ENCODE data around the gene SOCS6. TPM values are rescaled to one million over a fixed set of nuclear protein-coding genes. Genes with fewer than 3 reads are reported as not detected.

The SOCS6 gene
- polyA plus RNA-seq, 3 donors: 4.8 to 6.1 (median 4.8) TPM

DNA sequence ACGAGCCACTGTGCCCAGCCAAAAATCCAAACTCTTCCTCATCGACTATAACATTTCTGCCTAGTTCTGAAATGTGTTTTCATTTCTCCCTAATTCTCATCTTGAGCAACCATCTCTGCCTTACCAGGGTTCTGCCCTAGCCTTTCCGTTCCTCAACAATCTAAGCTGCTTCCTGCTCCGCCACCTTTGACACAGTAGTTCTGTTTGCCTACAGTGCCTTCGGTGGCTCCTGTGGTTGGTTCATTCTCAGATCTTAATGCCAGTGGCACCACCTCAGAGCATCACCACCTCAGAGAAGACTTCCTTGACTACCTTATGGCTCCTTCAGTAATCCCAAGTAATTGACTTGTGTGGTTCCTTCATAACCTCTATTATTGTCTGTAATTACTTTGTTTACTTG is 3.8 kb downstream of the SOCS6 start:
- Histone ChIP-seq H3K4me2 (replicated peaks; ENCODE audit: extremely low read depth, low read length, poor library complexity, severe bottlenecking) (peak overlapping the region; percentile 27), H3K9ac (ENCODE audit: insufficient read depth, low read length, poor library complexity, severe bottlenecking) (no peak overlapping the region), H3K27me3 (ENCODE audit: control insufficient read depth in 2 of 2, insufficient read depth in 2 of 2, low read length in 2 of 2) (no peaks in the 10 kb centered on the region), H3K4me3 (replicated peaks in 1 of 3; ENCODE audit: low read depth in 2 of 3, low read length in 3 of 3) (peak overlapping the region in 1 of 3 experiments; percentile 8), H2AFZ (ENCODE audit: insufficient read depth, low read depth, low read length, poor library complexity, severe bottlenecking) (no peak overlapping the region), H3K4me1 (ENCODE audit: control insufficient read depth in 1 of 2, insufficient read depth in 2 of 2, low read length in 2 of 2) (peaks cover 44 to 50% of the 10 kb centered on the region in 2 donors), H4K20me1 (ENCODE audit: insufficient read depth, low read length) (peaks cover 74% of the 10 kb centered on the region), H3K27ac (ENCODE audit: low read depth in 1 of 2, low read length in 2 of 2) (peak overlapping the region; percentile 21 to 22), H3K36me3 (replicated peaks in 1 of 2; ENCODE audit: control insufficient read depth in 1 of 2, insufficient read depth in 2 of 2, low read length in 2 of 2) (no peaks in the 10 kb centered on the region), H3K9me3 (replicated peaks in 1 of 2; ENCODE audit: control insufficient read depth in 1 of 2, insufficient read depth in 1 of 2, low read length in 2 of 2) (no peaks in the 10 kb centered on the region), H3K79me2 (ENCODE audit: insufficient read depth, low read length) (peaks cover 79% of the 10 kb centered on the region)
- peaks cover 59% of the 10 kb centered on the region for H3K4me1 Mint-ChIP-seq
- no peak for DNase-seq
- 7% methylated on average over 5 of the region's 5 CpGs for WGBS (ENCODE audit: insufficient coverage)
- peak overlapping the region; percentile 54 to 70 for H3K4me3 Mint-ChIP-seq
- intact Hi-C loops (cut with micrococcal nuclease): no loop called here
- H3K36me3 Mint-ChIP-seq: peaks cover 0 to 14% of the 10 kb centered on the region in 2 donors
- H3K27me3 Mint-ChIP-seq (ENCODE audit: low read depth in 3 of 3): peaks cover 0 to 6% (median 2%) of the 10 kb centered on the region in 3 donors
- TF ChIP-seq CTCF (IDR thresholded peaks at IDR 0.05): no peak
- peak overlapping the region; percentile 5 to 88 (median 53) for H3K27ac Mint-ChIP-seq
- H3K9me3 Mint-ChIP-seq: no peaks in the 10 kb centered on the region

DNA sequence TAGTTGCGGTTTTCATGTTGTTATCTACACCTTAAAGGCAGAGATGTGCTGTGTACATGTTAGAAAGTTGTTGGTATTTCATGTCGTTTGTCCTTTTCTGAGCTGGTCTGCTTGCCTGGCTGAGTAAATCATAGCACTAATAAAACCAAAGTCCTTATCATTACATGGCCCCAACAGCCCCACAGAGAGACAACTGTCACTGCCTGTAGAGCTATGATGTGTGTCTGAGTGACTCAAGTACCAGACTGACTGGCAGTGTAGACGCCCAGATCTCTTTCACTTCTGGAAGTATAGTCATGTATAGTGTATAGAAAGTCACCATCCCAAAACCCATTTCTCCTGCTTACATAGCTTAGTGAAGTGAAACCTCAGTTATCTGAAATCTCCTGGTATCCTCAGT is 4.3 kb downstream of the SOCS6 start:
- H3K27me3 ChIP-seq (ENCODE audit: control insufficient read depth in 2 of 2, insufficient read depth in 2 of 2, low read length in 2 of 2): no peaks in the 10 kb centered on the region
- H3K9me3 ChIP-seq (replicated peaks in 1 of 2; ENCODE audit: control insufficient read depth in 1 of 2, insufficient read depth in 1 of 2, low read length in 2 of 2): no peaks in the 10 kb centered on the region
- H3K36me3 ChIP-seq (replicated peaks in 1 of 2; ENCODE audit: control insufficient read depth in 1 of 2, insufficient read depth in 2 of 2, low read length in 2 of 2): no peaks in the 10 kb centered on the region
- H3K79me2 ChIP-seq (ENCODE audit: insufficient read depth, low read length): peaks cover 85% of the 10 kb centered on the region
- intact Hi-C loops (cut with micrococcal nuclease): no loop called here
- WGBS (ENCODE audit: insufficient coverage): 100% methylated on average over 1 of the region's 3 CpGs
- H3K9ac ChIP-seq (ENCODE audit: insufficient read depth, low read length, poor library complexity, severe bottlenecking): no peak overlapping the region
- Mint-ChIP-seq H3K4me3 (no peak overlapping the region), H3K4me1 (peaks cover 57% of the 10 kb centered on the region), H3K36me3 (peaks cover 0 to 12% of the 10 kb centered on the region in 2 donors), H3K27ac (peak overlapping the region in 2 of 7 donors; percentile 18 to 24), H3K9me3 (no peaks in the 10 kb centered on the region), H3K27me3 (ENCODE audit: low read depth in 3 of 3) (peaks cover 0 to 3% (median 2%) of the 10 kb centered on the region in 3 donors)
- H3K4me2 ChIP-seq (replicated peaks; ENCODE audit: extremely low read depth, low read length, poor library complexity, severe bottlenecking): no peak overlapping the region
- TF ChIP-seq CTCF (IDR thresholded peaks at IDR 0.05): no peak
- no peak overlapping the region for H2AFZ ChIP-seq (ENCODE audit: insufficient read depth, low read depth, low read length, poor library complexity, severe bottlenecking)
- H3K4me1 ChIP-seq (ENCODE audit: control insufficient read depth in 1 of 2, insufficient read depth in 2 of 2, low read length in 2 of 2): peaks cover 43 to 49% of the 10 kb centered on the region in 2 donors
- peaks cover 77% of the 10 kb centered on the region for H4K20me1 ChIP-seq (ENCODE audit: insufficient read depth, low read length)
- no peak overlapping the region for H3K4me3 ChIP-seq (replicated peaks in 1 of 3; ENCODE audit: low read depth in 2 of 3, low read length in 3 of 3)
- H3K27ac ChIP-seq (ENCODE audit: low read depth in 1 of 2, low read length in 2 of 2): no peak overlapping the region
- peak in 1 of 3 donors; percentile 19 for DNase-seq
